H1 (cell line): ENCODE data around the gene SLC39A11. TPM values are rescaled to one million over a fixed set of nuclear protein-coding genes. Genes with fewer than 3 reads are reported as not detected.

Experiments
- CTCF ChIA-PET: fragments of 300-600 bp; sonication (Branson Sonifier 250); formaldehyde crosslinking; loops from one replicate; lab custom pipeline; 2021; ENCODE audit not compliant: partially characterized antibody; lab: Charles Lee
- POLR2A ChIA-PET: fragments of 300-600 bp; sonication (Branson Sonifier 250); formaldehyde crosslinking; loops from one replicate; lab custom pipeline; 2021; ENCODE audit warnings: inconsistent platforms; ENCODE audit not compliant: partially characterized antibody; lab: Charles Lee
- DNase-seq, 2 experiments: peaks; one replicate each; pipeline versions ENCODE4 v3.0.0 to v3.0.0-alpha.2; 2010 to 2022; ENCODE audit warnings: low spot score in 2 of 2, low read depth in 1 of 2, mixed read lengths in 1 of 2
- FAIRE-seq: peaks from 2 replicates; lab custom pipeline; 2011; peaks lifted over from hg19 to GRCh38; lab: Jason Lieb, UNC
- H2AFZ ChIP-seq: 2 replicates; pipeline ENCODE4 v1.8.1; 2012; ENCODE audit warnings: low read length, inconsistent platforms
- H2AK5ac ChIP-seq: 2 replicates; pipeline ENCODE4 v1.6.1; 2013; ENCODE audit warnings: low read depth, low read length
- H2BK120ac ChIP-seq: replicated peaks from 2 replicates; pipeline ENCODE3; 2013; ENCODE audit warnings: low read depth, low read length, inconsistent platforms
- H2BK12ac ChIP-seq: 2 replicates; pipeline ENCODE4 v1.6.1; 2013; ENCODE audit warnings: low read depth, low read length
- H2BK15ac ChIP-seq: 2 replicates; pipeline ENCODE4 v1.6.1; 2013; ENCODE audit warnings: low read length
- H2BK20ac ChIP-seq: 2 replicates; pipeline ENCODE4 v1.6.1; 2013; ENCODE audit warnings: low read length
- H2BK5ac ChIP-seq: 2 replicates; pipeline ENCODE4 v1.6.1; 2013; ENCODE audit warnings: low read depth, low read length
- H3K14ac ChIP-seq: 2 replicates; pipeline ENCODE4 v1.6.1; 2013; ENCODE audit warnings: inconsistent platforms; ENCODE audit not compliant: insufficient read length
- H3K18ac ChIP-seq: 2 replicates; pipeline ENCODE4 v1.6.1; 2013; ENCODE audit warnings: low read length; ENCODE audit errors: extremely low read depth
- H3K23ac ChIP-seq: 2 replicates; pipeline ENCODE4 v1.6.1; 2013; ENCODE audit warnings: inconsistent platforms; ENCODE audit not compliant: insufficient read length
- H3K23me2 ChIP-seq: 2 replicates; pipeline ENCODE4 v1.6.1; 2013; ENCODE audit warnings: low read depth, low read length
- H3K27ac ChIP-seq: 2 replicates; pipeline ENCODE4 v1.6.1; 2011; ENCODE audit warnings: low read depth, low read length, inconsistent platforms
- H3K27me3 ChIP-seq, 4 experiments: replicated peaks in 1 of 4; 1 replicate in 1 of 4; 2 replicates in 3 of 4; pipeline versions ENCODE4 v1.6.1 to v1.8.1; 2011 to 2013; ENCODE audit warnings: low read length in 3 of 4, mild to moderate bottlenecking in 3 of 4, inconsistent platforms in 2 of 4, mixed read lengths in 2 of 4, moderate library complexity in 1 of 4; ENCODE audit not compliant: control insufficient read depth in 3 of 4, insufficient read depth in 3 of 4; ENCODE audit errors: extremely low read depth in 1 of 4
- H3K36me3 ChIP-seq, 4 experiments: 2 replicates each; pipeline versions ENCODE4 v1.6.1 to v1.8.1; 2011 to 2013; ENCODE audit warnings: mild to moderate bottlenecking in 4 of 4, low read length in 3 of 4, moderate library complexity in 2 of 4, control low read depth in 1 of 4, inconsistent platforms in 1 of 4; ENCODE audit not compliant: insufficient read depth in 4 of 4, control insufficient read depth in 2 of 4
- H3K4ac ChIP-seq: replicated peaks from 2 replicates; pipeline ENCODE3; 2013; ENCODE audit warnings: low read length, low read depth, mixed read lengths, inconsistent platforms; ENCODE audit not compliant: insufficient read length
- H3K4me1 ChIP-seq, 4 experiments: replicated peaks in 1 of 4; 1 replicate in 1 of 4; 2 replicates in 3 of 4; pipeline versions ENCODE4 v1.6.1 to v1.8.1; 2011 to 2013; ENCODE audit warnings: low read length in 3 of 4, inconsistent platforms in 2 of 4, mixed read lengths in 1 of 4; ENCODE audit not compliant: insufficient read depth in 4 of 4, control insufficient read depth in 3 of 4
- H3K4me2 ChIP-seq, 2 experiments: 2 replicates each; pipeline versions ENCODE4 v1.6.1 to v1.8.1; 2011 to 2013; ENCODE audit warnings: low read depth in 2 of 2, low read length in 2 of 2, control low read depth in 1 of 2, inconsistent platforms in 1 of 2, mild to moderate bottlenecking in 1 of 2; ENCODE audit not compliant: insufficient read depth in 1 of 2
- H3K4me3 ChIP-seq, 4 experiments: fragments of 200-600, 300-600 bp in 1 of 4; sonication (generic), shearing (Covaris generic), sonication (Bioruptor Twin) in 1 of 4; 2 replicates each; pipeline versions ENCODE4 v1.5.1 to v1.8.1; 2011 to 2016; ENCODE audit warnings: low read length in 4 of 4, low read depth in 3 of 4, control low read depth in 2 of 4, inconsistent platforms in 2 of 4, mild to moderate bottlenecking in 2 of 4, mixed read lengths in 1 of 4, moderate library complexity in 1 of 4; ENCODE audit not compliant: insufficient read depth in 2 of 4; ENCODE audit errors: extremely low read depth in 1 of 4
- H3K56ac ChIP-seq: replicated peaks from 2 replicates; pipeline ENCODE3; 2013; ENCODE audit warnings: low read depth, mild to moderate bottlenecking, mixed read lengths, low read length, inconsistent platforms; ENCODE audit not compliant: insufficient read length
- H3K79me1 ChIP-seq: 2 replicates; pipeline ENCODE4 v1.6.1; 2013; ENCODE audit warnings: low read depth, low read length, control low read depth
- H3K79me2 ChIP-seq, 2 experiments: 2 replicates each; pipeline versions ENCODE4 v1.6.1 to v1.8.1; 2012 to 2013; ENCODE audit warnings: low read length in 2 of 2, mild to moderate bottlenecking in 2 of 2, inconsistent platforms in 1 of 2; ENCODE audit not compliant: insufficient read depth in 2 of 2, control insufficient read depth in 1 of 2
- H3K9ac ChIP-seq, 4 experiments: replicated peaks in 1 of 4; 1 replicate in 1 of 4; 2 replicates in 3 of 4; pipeline versions ENCODE4 v1.6.1 to v1.8.1; 2011 to 2013; ENCODE audit warnings: low read depth in 3 of 4, low read length in 3 of 4, control low read depth in 2 of 4, mild to moderate bottlenecking in 2 of 4, moderate library complexity in 2 of 4, inconsistent platforms in 1 of 4; ENCODE audit errors: extremely low read depth in 1 of 4
- H3K9me3 ChIP-seq, 2 experiments: 2 replicates each; pipeline versions ENCODE4 v1.6.1 to v1.8.1; 2012 to 2013; ENCODE audit warnings: mild to moderate bottlenecking in 2 of 2, moderate library complexity in 2 of 2, control low read depth in 1 of 2, inconsistent platforms in 1 of 2, low read depth in 1 of 2, low read length in 1 of 2, mixed read lengths in 1 of 2; ENCODE audit not compliant: insufficient read depth in 2 of 2
- H4K20me1 ChIP-seq, 2 experiments: replicated peaks in 1 of 2; 2 replicates each; pipeline versions ENCODE3 to v1.8.1; 2011 to 2013; ENCODE audit warnings: inconsistent platforms in 2 of 2, low read length in 2 of 2, mild to moderate bottlenecking in 1 of 2; ENCODE audit not compliant: insufficient read depth in 2 of 2, control insufficient read depth in 1 of 2
- H4K5ac ChIP-seq: 2 replicates; pipeline ENCODE4 v1.6.1; 2013; ENCODE audit warnings: low read length, low read depth, mixed read lengths, inconsistent platforms; ENCODE audit not compliant: insufficient read length
- H4K8ac ChIP-seq: 2 replicates; pipeline ENCODE4 v1.8.0; 2013; ENCODE audit warnings: mild to moderate bottlenecking, moderate library complexity, low read length, inconsistent platforms; ENCODE audit not compliant: insufficient read depth; ENCODE audit errors: extremely low read depth
- H4K91ac ChIP-seq: replicated peaks from 2 replicates; pipeline ENCODE3; 2013; ENCODE audit warnings: low read length, mixed read lengths, inconsistent platforms; ENCODE audit not compliant: insufficient read length
- EZH2 ChIP-seq: fragments of 200-600 bp; sonication (generic); IDR thresholded peaks from 2 replicates; pipeline ENCODE4 v1.7.1; 2012; ENCODE audit warnings: low read depth, mild to moderate bottlenecking, moderate library complexity, low read length, inconsistent platforms; ENCODE audit not compliant: severe bottlenecking
- YY1 ChIP-seq: IDR thresholded peaks from 2 replicates; pipeline ENCODE4 v1.6.1; 2011; ENCODE audit warnings: low read depth, mild to moderate bottlenecking, low read length
- WGBS, 2 experiments: shearing (Covaris generic) in 1 of 2; methylation state at CpG; one replicate each; pipeline versions ENCODE4 v1.1.6 to v1.1.7; 2013 to 2015; ENCODE audit warnings: low lambda C conversion rate in 2 of 2, mixed read lengths in 2 of 2, inconsistent platforms in 1 of 2, low coverage in 1 of 2, missing lambda C conversion rate in 1 of 2; ENCODE audit not compliant: insufficient replicate concordance in 2 of 2, insufficient coverage in 1 of 2, insufficient read length in 1 of 2; ENCODE audit errors: extremely low coverage in 1 of 2, missing lambda C conversion rate in 1 of 2; 5-methylcytosine and 5-hydroxymethylcytosine counted together
- polyA plus RNA-seq, 7 experiments: library from polyadenylated mRNA; depleted of rRNA in 3 of 7; stranded (reverse) in 5 of 7; unstranded in 2 of 7; fragments of >200 nt in 5 of 7; fragments of 200-250 nt in 2 of 7; gene quantifications; 1 replicate in 5 of 7; 2 replicates in 1 of 7; 4 replicates in 1 of 7; pipeline versions ENCODE4 v1.2.1 to v1.2.3, GENCODE V29; 2011 to 2013; ENCODE audit warnings: missing spikeins in 2 of 7, mixed read lengths in 2 of 7
- total RNA-seq: library from RNA; stranded (reverse); fragmentation: NEBNext Ultra II Directional; extraction: Animal tissue kit (Norgen Biotek cat#: 25700); gene quantifications from 2 replicates; pipeline ENCODE4 v1.2.1, GENCODE V29; 2021

SLC39A11 gene
- total and polyA plus RNA-seq, 2 of the 8 experiments (the other 6 are each of a cell fraction or from before 2014, with no cell fraction given), result 12.2 to 19.6 TPM

DNA sequence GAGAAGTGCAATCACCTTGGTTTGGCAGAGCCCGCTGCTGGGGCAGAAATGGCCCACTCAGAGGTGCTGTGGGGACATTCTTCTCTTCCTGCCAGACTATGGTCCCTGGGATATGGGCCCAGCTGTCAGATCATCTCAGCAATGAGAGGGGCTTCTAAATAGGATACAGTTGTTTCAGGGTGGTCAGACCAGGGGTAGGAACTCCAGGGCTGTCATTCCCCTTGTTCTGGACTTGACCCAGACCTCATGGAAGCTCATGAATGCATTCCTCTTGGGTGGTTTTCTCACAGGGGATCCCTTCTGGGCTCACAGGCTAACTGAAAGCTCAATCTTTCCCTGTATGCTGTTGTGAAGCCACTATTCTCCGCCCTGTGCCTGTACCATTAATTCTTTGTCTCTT, 347.2 kb downstream of the SLC39A11 start:
- no peaks in the 10 kb centered on the region for H3K36me3 ChIP-seq
- H2AK5ac ChIP-seq, result no peak overlapping the region
- CTCF ChIA-PET, result interaction anchor here (0.7 to 1.1 kb wide), 4 partner anchors 23 to 188 kb away, joined by 3 to 4 read pairs (median 3); no protein-coding TSS in a partner anchor

More for the DNA sequence above, 347.2 kb downstream of the SLC39A11 start:
- Histone ChIP-seq H2BK5ac (no peak overlapping the region), H3K9me3 (no peaks in the 10 kb centered on the region), H3K14ac (no peak overlapping the region), H3K79me2 (no peaks in the 10 kb centered on the region), H2BK20ac (no peak overlapping the region; the same call in 1 of the 2 replicates), H3K79me1 (no peaks in the 10 kb centered on the region), H3K4me2 (no peak overlapping the region), H3K4me1 (peaks cover 11 to 14% (median 12%) of the 10 kb centered on the region in 4 experiments; a peak in 5 of 7 replicates), H4K20me1 (peaks cover 0 to 1% of the 10 kb centered on the region in 2 experiments), H3K27ac (no peak overlapping the region), H4K91ac (no peak overlapping the region), H2BK15ac (no peak overlapping the region), H3K4ac (no peak overlapping the region), H3K23me2 (no peaks in the 10 kb centered on the region), H2AFZ (no peak overlapping the region), H2BK12ac (no peak overlapping the region), H2BK120ac (no peak overlapping the region), H3K23ac (no peak overlapping the region)
- POLR2A ChIA-PET, result no interaction called here
- TF ChIP-seq EZH2 (no peak), YY1 (no peak)
- TF ChIP-seq, all 59 proteins: peak for 0
- Histone ChIP-seq H3K56ac (no peak overlapping the region), H3K18ac (no peak overlapping the region), H4K8ac (no peak overlapping the region), H3K27me3 (no peaks in the 10 kb centered on the region), H3K9ac (no peak overlapping the region), H3K4me3 (no peak overlapping the region), H4K5ac (no peak overlapping the region)
- no peak for FAIRE-seq
- no peak for DNase-seq
- WGBS, 2 experiments, result 82% methylated on average over 2 of the region's 2 CpGs; no CpG with 5 or more reads in 1 of the 2 experiments
